GM19397 (cell line): ENCODE measurements around the gene CERS1.

Source experiments
- ATAC-seq: cut with Tn5 transposase; IDR thresholded peaks from one replicate; pipeline ENCODE4 v1.9.1; 2021; ENCODE audit warnings: mild to moderate bottlenecking, moderate library complexity; ENCODE audit not compliant: unreplicated experiment

The CERS1 gene

GRCh38 chr19:18895824-18896341 lies at the start of gene CERS1:
Gene CERS1 (minus strand): TSS chr19:18896158. CDS start chr19:18896072, 86 bp downstream.
- no peak for ATAC-seq

GRCh38 chr19:18945297-18945696 lies 49.3 kb upstream of the CERS1 start:
- no peak for ATAC-seq

GRCh38 chr19:18943465-18943864 lies 47.5 kb upstream of the CERS1 start:
- ATAC-seq: no peak

GRCh38 chr19:18942692-18943091 lies 46.7 kb upstream of the CERS1 start:
- no peak for ATAC-seq

GRCh38 chr19:18941628-18942354 lies 45.8 kb upstream of the CERS1 start:
- no peak for ATAC-seq

- ATAC-seq: no peak
These were observed 45.0 kb upstream of the CERS1 start, which contains the start of gene HOMER3 for GRCh38 chr19:18940769-18941627. Gene HOMER3 (minus strand): TSS chr19:18941217. CDS start chr19:18938982, 2,235 bp downstream.

GRCh38 chr19:18939922-18940768 lies 44.2 kb upstream of the CERS1 start:
- ATAC-seq: no peak

GRCh38 chr19:18939163-18939562 lies 43.2 kb upstream of the CERS1 start:
- ATAC-seq: no peak

- no peak for ATAC-seq
These were observed 37.3 kb upstream of the CERS1 start for GRCh38 chr19:18933297-18933696.

GRCh38 chr19:18932216-18932841 lies 36.4 kb upstream of the CERS1 start:
- no peak for ATAC-seq

- no peak for ATAC-seq
These were observed 35.6 kb upstream of the CERS1 start for GRCh38 chr19:18931316-18932162.

GRCh38 chr19:18929311-18929710 lies 33.4 kb upstream of the CERS1 start:
- no peak for ATAC-seq

- no peak for ATAC-seq
These were observed 32.3 kb upstream of the CERS1 start for GRCh38 chr19:18928018-18928805.

GRCh38 chr19:18924684-18925213 lies 28.8 kb upstream of the CERS1 start:
- ATAC-seq: no peak

- no peak for ATAC-seq
These were observed 26.4 kb upstream of the CERS1 start for GRCh38 chr19:18922228-18922985.

GRCh38 chr19:18921593-18921992 lies 25.6 kb upstream of the CERS1 start:
- ATAC-seq: no peak

- ATAC-seq: no peak
These were observed 24.4 kb upstream of the CERS1 start for GRCh38 chr19:18920400-18920799.

GRCh38 chr19:18919900-18920214 lies 23.9 kb upstream of the CERS1 start:
- no peak for ATAC-seq
